Ovary (tissue), 3 donors: Measurements from ENCODE around the gene SEMA5A.

Experiments
- CTCF ChIP-seq, 3 donors: fragments of 450-650 bp in 2 of 3; fragments of 200-600 bp in 1 of 3; IDR thresholded peaks; one replicate each; pipeline versions ENCODE4 v1.5.1 to v1.8.0; 2016 to 2022; ENCODE audit warnings: antibody characterized with exemption in 3 of 3, mild to moderate bottlenecking in 1 of 3
- EP300 ChIP-seq: sonication (generic); formaldehyde crosslinking; IDR thresholded peaks from one replicate; pipeline ENCODE4 v1.6.1; 2017; ENCODE audit warnings: antibody characterized with exemption
- POLR2A ChIP-seq: fragments of 450-650 bp; IDR thresholded peaks from one replicate; pipeline ENCODE4 v1.6.1; 2017; ENCODE audit warnings: antibody characterized with exemption, mild to moderate bottlenecking, moderate library complexity
- donor health status: DM: no; HTN: no; CAD: no.

GRCh38 chr5:9218358-9218757, 327.5 kb downstream of the SEMA5A start:
- TF ChIP-seq POLR2A (no peak), CTCF (IDR thresholded peaks at IDR 0.05) (no peak), EP300 (no peak)
